Right renal cortex interstitium (tissue), 3 donors: ENCODE results near the gene ITPRIPL2. TPM values are rescaled to one million over a fixed set of nuclear protein-coding genes. Genes with fewer than 3 reads are reported as not detected.

Experiments used
- DNase-seq, 3 donors: peaks; one replicate each; pipeline ENCODE4 v3.0.0-alpha.2; 2013; ENCODE audit warnings: low read depth in 3 of 3, low spot score in 2 of 3
- polyA plus RNA-seq, 3 donors: library from polyadenylated mRNA; unstranded; fragments of 120-200 nt; gene quantifications; one replicate each; pipeline ENCODE4 v1.2.1, GENCODE V29; 2013; ENCODE audit not compliant: insufficient read length in 3 of 3

The ITPRIPL2 gene
- polyA plus RNA-seq, 3 donors: 15.2 to 16.6 (median 15.8) TPM

DNA sequence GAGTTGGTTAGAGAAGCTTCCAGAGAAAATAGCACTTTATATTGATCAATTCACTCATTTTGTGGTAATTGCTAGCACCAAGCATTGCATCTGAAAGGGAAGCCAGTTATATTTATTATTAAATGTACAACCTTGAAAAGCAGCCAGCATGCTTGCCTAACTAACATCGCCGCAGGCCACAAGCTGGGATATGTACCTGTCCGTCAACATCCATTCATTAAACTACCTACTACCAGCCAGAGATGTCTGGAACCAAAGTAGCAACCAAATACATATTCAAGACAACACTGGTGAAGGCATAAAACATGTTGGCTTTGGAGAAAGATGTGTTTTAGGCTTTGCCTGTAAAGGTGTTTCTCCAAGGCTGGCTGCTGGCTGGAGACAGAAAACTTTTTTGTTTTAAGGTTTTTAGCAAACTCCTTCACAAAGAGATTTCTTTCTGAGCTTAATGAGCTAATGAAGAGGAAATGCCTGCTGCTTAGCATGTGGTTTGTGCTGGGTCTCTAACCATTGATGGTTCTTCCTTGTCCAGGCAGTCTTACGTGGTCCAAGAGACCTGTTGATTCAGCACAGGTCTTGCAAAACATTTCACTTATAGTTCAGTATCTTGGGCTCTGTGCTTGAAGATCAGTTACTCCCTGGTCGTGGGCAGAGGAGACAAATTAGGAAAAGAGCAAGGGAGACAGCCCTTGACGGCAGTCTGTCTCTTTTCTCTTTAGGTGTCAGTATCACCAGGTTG lies 3.1 kb downstream of the ITPRIPL2 start:
- no peak for DNase-seq

- DNase-seq: no peak
Observed at GRCh38 chr16:19118938-19119431, 5.2 kb downstream of the ITPRIPL2 start.

DNA sequence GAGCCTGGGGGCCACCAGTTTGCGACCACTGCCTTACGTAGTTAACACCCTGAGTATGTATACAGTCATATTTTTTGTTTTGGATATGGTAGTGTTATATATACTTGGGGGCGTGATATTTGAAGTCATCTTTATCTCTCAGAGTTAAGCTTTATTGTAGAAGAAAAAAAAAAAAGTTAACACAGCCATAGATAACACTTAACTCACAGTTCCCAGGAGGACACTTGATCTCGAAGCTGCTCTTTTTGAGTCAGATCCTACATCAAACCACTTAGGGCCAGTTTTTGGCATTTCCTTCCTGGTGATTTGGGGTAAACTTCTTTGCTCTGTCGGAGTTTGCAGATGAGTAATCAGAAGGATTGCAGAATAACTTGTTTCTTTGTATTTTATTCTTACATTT lies 5.8 kb downstream of the ITPRIPL2 start:
- no peak for DNase-seq

- DNase-seq: no peak
Observed at GRCh38 chr16:19123535-19124178, 9.9 kb downstream of the ITPRIPL2 start.

DNA sequence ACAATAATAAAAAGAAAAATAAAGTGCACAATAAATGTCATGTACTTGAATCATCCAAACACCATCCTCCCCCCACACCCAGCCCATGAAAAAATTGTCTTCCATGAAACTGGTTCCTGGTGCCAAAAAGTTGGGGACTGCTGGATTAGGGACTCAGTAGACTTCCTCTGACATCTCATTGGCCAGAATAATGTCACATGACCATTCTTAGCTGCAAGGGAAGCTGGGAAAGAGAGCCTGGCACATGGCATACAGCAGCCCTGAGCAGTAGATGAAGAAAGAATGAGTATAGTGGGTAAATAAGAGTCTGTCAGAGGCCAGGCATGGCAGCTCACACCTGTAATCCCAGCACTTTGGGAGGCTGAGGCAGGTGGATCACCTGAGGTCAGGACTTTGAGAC lies 12.5 kb downstream of the ITPRIPL2 start:
- no peak for DNase-seq

GRCh38 chr16:19127205-19127604 lies 13.4 kb downstream of the ITPRIPL2 start:
- DNase-seq: no peak

DNA sequence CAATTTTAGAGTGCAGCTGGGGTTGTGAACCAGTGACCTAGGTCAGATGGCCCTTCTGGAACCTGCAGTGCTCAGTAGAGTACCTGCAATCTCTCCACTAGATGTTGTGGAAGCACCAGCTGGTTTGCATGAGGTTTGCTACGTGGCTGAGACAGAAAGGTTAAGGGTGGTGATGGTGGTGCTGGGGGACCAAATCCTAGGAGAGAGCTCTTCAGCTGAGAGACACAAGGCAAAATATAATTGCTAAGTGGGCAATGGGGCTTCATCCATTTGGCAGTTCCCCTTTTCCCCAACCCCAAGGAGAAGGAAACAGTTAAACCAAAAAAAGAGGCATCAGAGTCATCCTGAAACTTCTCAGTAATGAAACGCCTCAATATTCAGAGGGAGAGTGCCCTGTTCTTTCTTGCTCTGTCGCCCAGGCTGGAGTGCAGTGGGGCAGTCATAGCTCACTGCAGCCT lies 13.9 kb downstream of the ITPRIPL2 start:
- DNase-seq: no peak

DNA sequence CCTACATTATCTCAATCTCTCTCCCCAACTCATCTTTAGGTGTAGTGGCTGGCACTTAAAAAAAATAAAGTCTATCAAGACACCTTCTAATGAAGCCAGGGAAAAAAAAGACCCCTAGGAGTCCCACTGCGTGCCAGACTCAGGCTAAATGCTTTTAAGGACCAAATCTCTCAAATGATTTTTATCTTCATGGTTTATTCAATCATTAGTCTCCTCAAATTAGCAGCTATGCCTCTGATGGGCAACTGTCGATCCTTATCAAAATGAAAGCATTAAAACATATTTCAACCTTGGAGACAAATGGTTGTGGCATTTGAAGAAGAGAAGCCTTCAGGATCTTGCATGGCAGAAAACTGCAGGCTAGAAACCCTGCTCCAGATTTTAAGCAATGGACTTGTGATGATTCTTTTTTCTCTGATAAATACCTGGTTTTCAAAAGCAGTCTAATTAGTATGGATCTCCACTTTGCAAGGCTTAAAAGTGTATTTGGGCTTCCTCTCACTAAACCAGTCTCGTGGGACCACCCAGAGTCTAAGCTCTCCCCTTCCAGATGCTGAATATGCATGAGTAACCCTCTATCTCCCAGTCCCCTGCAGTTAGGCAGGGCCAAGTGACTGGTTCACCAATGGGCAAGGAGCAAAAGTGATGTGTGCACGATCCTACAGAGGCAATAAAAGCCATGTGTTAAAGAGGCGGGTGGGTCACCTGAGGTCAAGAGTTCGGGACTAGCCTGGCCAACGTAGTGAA lies 14.9 kb downstream of the ITPRIPL2 start:
- DNase-seq: no peak

GRCh38 chr16:19130385-19130784 lies 16.6 kb downstream of the ITPRIPL2 start:
- DNase-seq: no peak

- peak in 1 of 3 donors; percentile 50 for DNase-seq
Observed at GRCh38 chr16:19130852-19131824, 17.4 kb downstream of the ITPRIPL2 start.

- DNase-seq: no peak
Observed at GRCh38 chr16:19131825-19132218, 18.1 kb downstream of the ITPRIPL2 start.

GRCh38 chr16:19132255-19132654 lies 18.5 kb downstream of the ITPRIPL2 start:
- no peak for DNase-seq

DNA sequence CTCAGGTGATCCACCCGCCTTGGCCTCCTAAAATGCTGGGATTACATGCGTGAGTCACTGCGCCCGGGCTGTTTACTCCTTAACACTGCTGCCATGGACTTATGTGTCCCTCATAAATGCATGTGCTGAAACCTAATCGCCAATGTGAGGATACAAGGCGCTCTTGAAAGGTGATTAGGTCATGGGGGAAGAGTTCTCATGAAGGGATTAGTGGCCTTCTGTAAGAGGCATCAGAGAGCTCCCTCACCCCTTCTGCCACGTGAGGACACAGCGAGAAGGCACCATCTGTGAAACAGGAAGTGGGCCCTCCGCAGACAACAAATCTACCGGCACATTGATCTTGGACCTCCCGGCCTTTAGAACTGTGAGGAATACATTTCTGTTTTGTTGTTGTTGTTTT lies 19.1 kb downstream of the ITPRIPL2 start:
- no peak for DNase-seq

DNA sequence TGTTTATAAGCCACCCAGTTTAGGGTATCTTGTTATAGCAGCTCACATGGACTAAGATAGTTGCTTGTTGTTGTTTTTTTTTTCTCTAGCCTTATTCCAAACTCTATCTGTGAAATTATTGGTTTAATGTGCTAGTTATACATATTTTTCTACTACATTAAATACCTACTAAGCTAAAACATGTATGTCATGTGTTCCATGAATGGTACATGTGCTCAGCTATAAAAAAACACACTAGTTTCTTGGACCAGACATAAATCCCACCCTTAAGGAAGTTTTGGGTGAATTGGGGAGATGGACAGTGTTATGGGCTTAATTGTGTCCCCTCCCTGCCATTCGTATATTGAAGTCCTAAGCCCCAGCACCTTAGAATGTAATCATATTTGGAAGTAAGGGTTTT lies 19.8 kb downstream of the ITPRIPL2 start:
- DNase-seq: no peak

- no peak for DNase-seq
Observed at GRCh38 chr16:19135201-19135842, 21.6 kb downstream of the ITPRIPL2 start.

DNA sequence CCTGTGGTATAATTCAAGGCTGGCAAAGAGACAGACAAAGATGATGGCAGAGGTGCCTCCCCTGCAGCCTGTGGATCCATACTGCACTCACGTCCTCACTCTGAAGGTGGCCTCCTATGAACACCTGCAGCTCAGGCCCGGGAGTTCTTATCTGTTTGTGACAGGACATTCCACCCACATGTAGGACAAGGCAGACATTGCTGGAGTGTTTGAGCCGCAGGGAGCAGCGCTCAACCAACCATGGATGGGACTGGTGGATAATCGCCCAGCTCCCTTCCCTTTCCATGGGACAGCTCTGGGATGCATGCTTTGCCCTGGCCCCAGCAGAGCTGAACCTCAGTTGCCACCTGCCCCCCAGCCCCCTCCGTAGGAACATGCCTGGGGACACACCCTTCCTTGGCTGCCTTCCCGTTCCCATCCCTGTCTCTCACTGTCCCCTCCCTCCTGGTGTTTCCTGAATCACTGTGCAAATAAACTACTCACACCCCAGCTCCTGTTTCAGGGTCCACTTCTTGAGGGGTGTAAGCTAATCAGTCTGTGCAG lies 22.2 kb downstream of the ITPRIPL2 start:
- DNase-seq: no peak

GRCh38 chr16:19136549-19137196 lies 22.9 kb downstream of the ITPRIPL2 start:
- no peak for DNase-seq

DNA sequence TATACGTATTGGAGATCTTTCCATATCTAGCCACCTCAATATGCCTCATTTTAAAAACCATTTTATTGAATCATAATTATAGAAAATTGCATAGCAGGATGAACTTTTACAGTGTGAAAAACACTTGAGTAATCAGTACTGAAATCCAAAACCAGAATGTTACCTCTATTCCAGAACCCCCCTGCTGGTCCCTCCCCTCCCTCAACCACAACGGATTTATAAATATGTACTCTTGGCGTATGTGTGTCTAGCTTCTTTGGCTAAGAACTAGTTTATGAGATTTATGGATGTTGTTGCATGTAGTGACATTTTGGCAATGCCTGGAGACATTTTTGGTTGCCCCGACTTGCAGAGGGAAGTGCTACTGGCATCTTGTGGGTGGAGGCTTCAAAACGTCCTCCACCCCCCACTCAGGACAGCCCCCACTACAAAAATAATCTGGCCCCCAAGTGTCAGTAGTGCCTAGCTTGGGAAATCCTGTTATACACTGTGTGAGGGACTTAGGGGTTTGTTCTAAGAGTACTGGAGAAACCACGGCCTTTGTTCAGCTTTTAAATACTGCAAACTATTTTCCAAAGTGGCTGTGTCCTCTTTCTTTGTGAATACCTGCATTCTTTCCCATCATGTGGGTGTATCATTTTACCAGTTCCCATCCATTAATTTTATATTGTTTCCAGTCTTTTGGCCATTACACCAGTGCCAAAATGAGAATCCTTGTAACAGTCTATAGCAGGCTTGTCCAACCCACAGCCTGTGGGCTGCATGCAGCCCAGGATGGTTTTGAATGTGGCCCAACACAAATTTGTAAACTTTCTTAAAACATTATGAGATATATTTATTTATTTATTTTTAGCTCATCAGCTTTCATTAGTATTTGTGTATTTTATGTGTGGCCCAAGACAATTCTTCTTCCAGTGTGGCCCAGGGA lies 23.7 kb downstream of the ITPRIPL2 start:
- DNase-seq: no peak
